HCT116 (cell line): ENCODE data around the gene THSD4. TPM values are rescaled to one million over a fixed set of nuclear protein-coding genes. Genes with fewer than 3 reads are reported as not detected.

ENCODE experiments used
- ATAC-seq: fragments of 200-7000 bp; cut with Tn5 transposase; 2 replicates; pipeline ENCODE4 v1.9.1; 2020; ENCODE audit warnings: mild to moderate bottlenecking, moderate library complexity
- BruUV-seq: library from RNA; stranded (reverse); fragments of 400-500 nt; replicated peaks from 2 replicates; lab custom pipeline; 2021; lab: Mats Ljungman, UMichigan
- CTCF ChIA-PET: fragments of 300-600 bp; sonication (Branson Sonifier 250); formaldehyde crosslinking; loops from one replicate; lab custom pipeline; 2021; ENCODE audit warnings: antibody characterized with exemption; lab: Charles Lee
- POLR2A ChIA-PET: fragments of 300-600, 350-600 bp; sonication (Branson Sonifier 250); formaldehyde crosslinking; loops from one replicate; lab custom pipeline; 2021; ENCODE audit warnings: antibody characterized with exemption; lab: Charles Lee
- RAD21 ChIA-PET, 2 experiments: fragments of 300-600 bp; sonication (Branson Sonifier 250); formaldehyde crosslinking; loops; one replicate each; lab custom pipeline; 2023; ENCODE audit warnings: low total read pairs in 2 of 2; ENCODE audit not compliant: uncharacterized antibody in 2 of 2, unreplicated experiment in 2 of 2, low non-redundant PET in 1 of 2; lab: Charles Lee
- DNase-seq: peaks from one replicate; pipeline ENCODE4 v3.0.0-alpha.2; 2010; ENCODE audit warnings: low read depth, low spot score
- H2AFZ ChIP-seq: fragments of 200-600 bp; shearing (Covaris generic), sonication (generic); 2 replicates; pipeline ENCODE4 v1.6.1; 2017; ENCODE audit warnings: low read depth, mixed run types, mixed read lengths, antibody characterized with exemption, low read length; ENCODE audit not compliant: poor library complexity, severe bottlenecking
- H3K27ac ChIP-seq: 2 replicates; pipeline ENCODE4 v1.5.1; 2012; ENCODE audit warnings: low read depth, low read length
- H3K27me3 ChIP-seq: fragments of 200-600 bp; sonication (generic); 2 replicates; pipeline ENCODE4 v1.6.1; 2016; ENCODE audit warnings: mixed run types, low read length, mixed read lengths; ENCODE audit not compliant: insufficient read depth
- H3K36me3 ChIP-seq, 2 experiments: fragments of 200-500 bp in 1 of 2; fragments of 200-600 bp in 1 of 2; sonication (Bioruptor generic) in 1 of 2; sonication (generic) in 1 of 2; 2 replicates each; pipeline versions ENCODE4 v1.5.1 to v1.6.1; 2014 to 2016; ENCODE audit warnings: low read length in 2 of 2, inconsistent platforms in 1 of 2, mixed read lengths in 1 of 2, mixed run types in 1 of 2; ENCODE audit not compliant: insufficient read depth in 2 of 2, control insufficient read depth in 1 of 2
- H3K4me1 ChIP-seq, 2 experiments: fragments of 200-600 bp in 1 of 2; sonication (generic) in 1 of 2; 2 replicates each; pipeline versions ENCODE4 v1.5.1 to v1.6.1; 2012 to 2017; ENCODE audit warnings: low read length in 2 of 2, inconsistent platforms in 1 of 2, mild to moderate bottlenecking in 1 of 2, mixed read lengths in 1 of 2, mixed run types in 1 of 2, moderate library complexity in 1 of 2; ENCODE audit not compliant: insufficient read depth in 2 of 2, control insufficient read depth in 1 of 2
- H3K4me2 ChIP-seq: fragments of 200-600 bp; sonication (generic); 2 replicates; pipeline ENCODE4 v1.6.1; 2017; ENCODE audit warnings: mixed run types, low read length, mixed read lengths
- H3K4me3 ChIP-seq, 2 experiments: fragments of 200-600 bp in 1 of 2; sonication (generic) in 1 of 2; replicated peaks in 1 of 2; 2 replicates each; pipeline ENCODE4 v1.5.1; 2011 to 2016; ENCODE audit warnings: low read length in 2 of 2, control low read depth in 1 of 2, low read depth in 1 of 2, mild to moderate bottlenecking in 1 of 2, mixed read lengths in 1 of 2, mixed run types in 1 of 2
- H3K79me2 ChIP-seq: fragments of 200-600 bp; sonication (generic); 2 replicates; pipeline ENCODE4 v1.6.1; 2017; ENCODE audit warnings: mild to moderate bottlenecking, mixed run types, low read length, moderate library complexity, mixed read lengths; ENCODE audit not compliant: insufficient read depth
- H3K9ac ChIP-seq: fragments of 200-600 bp; sonication (generic); 2 replicates; pipeline ENCODE4 v1.6.1; 2016; ENCODE audit warnings: low read length, mixed read lengths
- H3K9me2 ChIP-seq: fragments of 200-600 bp; sonication (generic), shearing (Covaris generic); 2 replicates; pipeline ENCODE4 v1.6.1; 2017; ENCODE audit warnings: mixed run types, mild to moderate bottlenecking, moderate library complexity; ENCODE audit not compliant: insufficient read depth
- H3K9me3 ChIP-seq, 2 experiments: fragments of 200-500 bp in 1 of 2; fragments of 200-600 bp in 1 of 2; sonication (Bioruptor generic) in 1 of 2; sonication (generic) in 1 of 2; 2 replicates each; pipeline ENCODE4 v1.6.1; 2014 to 2017; ENCODE audit warnings: low read length in 2 of 2, mixed read lengths in 2 of 2, inconsistent platforms in 1 of 2, low read depth in 1 of 2, mild to moderate bottlenecking in 1 of 2, mixed run types in 1 of 2, moderate library complexity in 1 of 2; ENCODE audit not compliant: control insufficient read depth in 1 of 2, insufficient read depth in 1 of 2
- H4K20me1 ChIP-seq: fragments of 200-600 bp; sonication (generic), shearing (Covaris generic); 2 replicates; pipeline ENCODE4 v1.6.1; 2017; ENCODE audit warnings: mixed run types, mild to moderate bottlenecking, moderate library complexity; ENCODE audit not compliant: insufficient read depth
- ATF3 ChIP-seq: IDR thresholded peaks from 2 replicates; pipeline ENCODE4 v1.6.1; 2012
- CBX3 ChIP-seq: IDR thresholded peaks from 2 replicates; pipeline ENCODE4 v1.6.1; 2012; ENCODE audit warnings: low read depth
- EGR1 ChIP-seq: IDR thresholded peaks from 2 replicates; pipeline ENCODE4 v1.6.1; 2012; ENCODE audit warnings: low read depth
- ELF1 ChIP-seq: IDR thresholded peaks from 2 replicates; pipeline ENCODE4 v1.6.1; 2012; ENCODE audit warnings: low read depth, borderline replicate concordance
- FOSL1 ChIP-seq: IDR thresholded peaks from 2 replicates; pipeline ENCODE4 v1.6.1; 2012; ENCODE audit warnings: low read depth
- JUND ChIP-seq: IDR thresholded peaks from 2 replicates; pipeline ENCODE4 v1.6.1; 2012
- POLR2AphosphoS5 ChIP-seq: IDR thresholded peaks from 2 replicates; pipeline ENCODE4 v1.6.1; 2011; ENCODE audit warnings: mild to moderate bottlenecking, low read depth, low read length, moderate library complexity
- RAD21 ChIP-seq: IDR thresholded peaks from 2 replicates; pipeline ENCODE4 v1.6.1; 2012; ENCODE audit warnings: low read depth, mild to moderate bottlenecking
- SIN3A ChIP-seq: IDR thresholded peaks from 2 replicates; pipeline ENCODE4 v1.6.1; 2012; ENCODE audit warnings: low read depth
- SP1 ChIP-seq: IDR thresholded peaks from 2 replicates; pipeline ENCODE4 v1.6.1; 2012; ENCODE audit warnings: low read depth
- SRF ChIP-seq: IDR thresholded peaks from 2 replicates; pipeline ENCODE4 v1.6.1; 2012; ENCODE audit warnings: low read depth
- TCF7L2 ChIP-seq: IDR thresholded peaks from 2 replicates; pipeline ENCODE4 v1.7.0; 2011; ENCODE audit warnings: borderline replicate concordance, inconsistent platforms; ENCODE audit not compliant: insufficient read depth, insufficient read length; ENCODE audit errors: extremely low read depth
- ZBTB33 ChIP-seq: IDR thresholded peaks from 2 replicates; pipeline ENCODE4 v1.6.1; 2011; ENCODE audit warnings: mild to moderate bottlenecking, low read length, moderate library complexity; ENCODE audit not compliant: insufficient replicate concordance; ENCODE audit errors: extremely low read depth
- intact Hi-C: fragments of 100-400 bp; cut with micrococcal nuclease; formaldehyde crosslinking; loops from 2 replicates; pipeline ENCODE4 v1.10.0; 2022
- total RNA-seq: library from RNA; stranded (reverse); gene quantifications from one replicate; pipeline ENCODE4 v1.2.1, GENCODE V29; 2021; ENCODE audit not compliant: unreplicated experiment
- TF ChIP-seq, protein P1 (sequence below): IDR thresholded peaks from 2 replicates; pipeline ENCODE4 v1.6.1; 2012; ENCODE audit warnings: low read depth

THSD4 gene
- total RNA-seq, 1 experiment from 2014 or later: 30.5 TPM

DNA sequence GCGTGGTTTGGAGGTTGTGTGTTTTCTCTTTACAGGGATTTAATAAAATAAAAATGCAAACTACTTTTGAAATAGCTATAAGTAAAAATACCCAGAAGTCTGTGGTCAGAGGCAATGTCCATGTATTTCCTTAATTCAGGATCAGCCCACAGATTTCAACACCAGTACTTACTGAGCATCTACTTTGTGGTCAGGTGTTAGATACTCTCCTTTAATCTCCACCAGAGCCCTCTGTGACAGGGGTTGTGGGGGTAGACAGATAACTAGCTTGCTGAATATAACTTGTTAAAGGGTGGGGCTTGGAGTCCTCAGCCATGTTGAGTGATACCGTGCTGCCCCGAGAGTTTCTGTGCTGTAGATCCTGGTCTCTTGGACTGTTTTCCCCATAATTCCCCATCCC lies 451.0 kb downstream of the THSD4 start:
- CTCF ChIA-PET: interaction anchor here (2.0 kb wide), 1 partner anchor 9 kb away, joined by 7 read pairs; no protein-coding TSS in a partner anchor
- no TSS peak for BruUV-seq

More for the DNA sequence above, 451.0 kb downstream of the THSD4 start:
- Histone ChIP-seq H3K79me2 (no peaks in the 10 kb centered on the region), H4K20me1 (no peaks in the 10 kb centered on the region), H3K36me3 (no peaks in the 10 kb centered on the region), H3K4me1 (no peaks in the 10 kb centered on the region), H3K9me2 (no peaks in the 10 kb centered on the region), H3K4me2 (no peak overlapping the region), H2AFZ (no peak overlapping the region), H3K9ac (no peak overlapping the region), H3K27ac (no peak overlapping the region), H3K4me3 (no peak overlapping the region), H3K27me3 (no peaks in the 10 kb centered on the region), H3K9me3 (no peaks in the 10 kb centered on the region)
- DNase-seq: no peak
- ATAC-seq: no peak
- intact Hi-C loops: no loop called here
- TF ChIP-seq, protein P1, sequence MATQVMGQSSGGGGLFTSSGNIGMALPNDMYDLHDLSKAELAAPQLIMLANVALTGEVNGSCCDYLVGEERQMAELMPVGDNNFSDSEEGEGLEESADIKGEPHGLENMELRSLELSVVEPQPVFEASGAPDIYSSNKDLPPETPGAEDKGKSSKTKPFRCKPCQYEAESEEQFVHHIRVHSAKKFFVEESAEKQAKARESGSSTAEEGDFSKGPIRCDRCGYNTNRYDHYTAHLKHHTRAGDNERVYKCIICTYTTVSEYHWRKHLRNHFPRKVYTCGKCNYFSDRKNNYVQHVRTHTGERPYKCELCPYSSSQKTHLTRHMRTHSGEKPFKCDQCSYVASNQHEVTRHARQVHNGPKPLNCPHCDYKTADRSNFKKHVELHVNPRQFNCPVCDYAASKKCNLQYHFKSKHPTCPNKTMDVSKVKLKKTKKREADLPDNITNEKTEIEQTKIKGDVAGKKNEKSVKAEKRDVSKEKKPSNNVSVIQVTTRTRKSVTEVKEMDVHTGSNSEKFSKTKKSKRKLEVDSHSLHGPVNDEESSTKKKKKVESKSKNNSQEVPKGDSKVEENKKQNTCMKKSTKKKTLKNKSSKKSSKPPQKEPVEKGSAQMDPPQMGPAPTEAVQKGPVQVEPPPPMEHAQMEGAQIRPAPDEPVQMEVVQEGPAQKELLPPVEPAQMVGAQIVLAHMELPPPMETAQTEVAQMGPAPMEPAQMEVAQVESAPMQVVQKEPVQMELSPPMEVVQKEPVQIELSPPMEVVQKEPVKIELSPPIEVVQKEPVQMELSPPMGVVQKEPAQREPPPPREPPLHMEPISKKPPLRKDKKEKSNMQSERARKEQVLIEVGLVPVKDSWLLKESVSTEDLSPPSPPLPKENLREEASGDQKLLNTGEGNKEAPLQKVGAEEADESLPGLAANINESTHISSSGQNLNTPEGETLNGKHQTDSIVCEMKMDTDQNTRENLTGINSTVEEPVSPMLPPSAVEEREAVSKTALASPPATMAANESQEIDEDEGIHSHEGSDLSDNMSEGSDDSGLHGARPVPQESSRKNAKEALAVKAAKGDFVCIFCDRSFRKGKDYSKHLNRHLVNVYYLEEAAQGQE: no peak
- TF ChIP-seq ELF1 (no peak), EGR1 (no peak), FOSL1 (no peak), JUND (no peak), SP1 (no peak), ZBTB33 (no peak), ATF3 (no peak), CBX3 (no peak), POLR2AphosphoS5 (no peak), SRF (no peak), SIN3A (no peak), RAD21 (no peak), TCF7L2 (no peak)
- ChIA-PET POLR2A (no interaction called here), RAD21 (no interaction called here)
